IPS-15b (cell line): Measurements from ENCODE around the gene ITPRIP.

Experiments
- H3K27me3 ChIP-seq: one replicate; pipeline ENCODE4 v1.6.1; 2013; ENCODE audit warnings: low read length; ENCODE audit not compliant: control insufficient read depth, insufficient read depth
- H3K36me3 ChIP-seq: one replicate; pipeline ENCODE4 v1.6.1; 2013; ENCODE audit warnings: low read length; ENCODE audit not compliant: control insufficient read depth, insufficient read depth
- H3K4me1 ChIP-seq: one replicate; pipeline ENCODE4 v1.6.1; 2013; ENCODE audit warnings: mild to moderate bottlenecking, low read length; ENCODE audit not compliant: control insufficient read depth, insufficient read depth
- H3K4me3 ChIP-seq: one replicate; pipeline ENCODE4 v1.5.1; 2013; ENCODE audit warnings: low read depth, low read length
- H3K9ac ChIP-seq: one replicate; pipeline ENCODE4 v1.6.1; 2013; ENCODE audit warnings: low read depth, mild to moderate bottlenecking, low read length
- H3K9me3 ChIP-seq: one replicate; pipeline ENCODE4 v1.6.1; 2013; ENCODE audit warnings: mild to moderate bottlenecking, low read length; ENCODE audit not compliant: control insufficient read depth, insufficient read depth

ITPRIP gene, protein sequence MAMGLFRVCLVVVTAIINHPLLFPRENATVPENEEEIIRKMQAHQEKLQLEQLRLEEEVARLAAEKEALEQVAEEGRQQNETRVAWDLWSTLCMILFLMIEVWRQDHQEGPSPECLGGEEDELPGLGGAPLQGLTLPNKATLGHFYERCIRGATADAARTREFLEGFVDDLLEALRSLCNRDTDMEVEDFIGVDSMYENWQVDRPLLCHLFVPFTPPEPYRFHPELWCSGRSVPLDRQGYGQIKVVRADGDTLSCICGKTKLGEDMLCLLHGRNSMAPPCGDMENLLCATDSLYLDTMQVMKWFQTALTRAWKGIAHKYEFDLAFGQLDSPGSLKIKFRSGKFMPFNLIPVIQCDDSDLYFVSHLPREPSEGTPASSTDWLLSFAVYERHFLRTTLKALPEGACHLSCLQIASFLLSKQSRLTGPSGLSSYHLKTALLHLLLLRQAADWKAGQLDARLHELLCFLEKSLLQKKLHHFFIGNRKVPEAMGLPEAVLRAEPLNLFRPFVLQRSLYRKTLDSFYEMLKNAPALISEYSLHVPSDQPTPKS

DNA sequence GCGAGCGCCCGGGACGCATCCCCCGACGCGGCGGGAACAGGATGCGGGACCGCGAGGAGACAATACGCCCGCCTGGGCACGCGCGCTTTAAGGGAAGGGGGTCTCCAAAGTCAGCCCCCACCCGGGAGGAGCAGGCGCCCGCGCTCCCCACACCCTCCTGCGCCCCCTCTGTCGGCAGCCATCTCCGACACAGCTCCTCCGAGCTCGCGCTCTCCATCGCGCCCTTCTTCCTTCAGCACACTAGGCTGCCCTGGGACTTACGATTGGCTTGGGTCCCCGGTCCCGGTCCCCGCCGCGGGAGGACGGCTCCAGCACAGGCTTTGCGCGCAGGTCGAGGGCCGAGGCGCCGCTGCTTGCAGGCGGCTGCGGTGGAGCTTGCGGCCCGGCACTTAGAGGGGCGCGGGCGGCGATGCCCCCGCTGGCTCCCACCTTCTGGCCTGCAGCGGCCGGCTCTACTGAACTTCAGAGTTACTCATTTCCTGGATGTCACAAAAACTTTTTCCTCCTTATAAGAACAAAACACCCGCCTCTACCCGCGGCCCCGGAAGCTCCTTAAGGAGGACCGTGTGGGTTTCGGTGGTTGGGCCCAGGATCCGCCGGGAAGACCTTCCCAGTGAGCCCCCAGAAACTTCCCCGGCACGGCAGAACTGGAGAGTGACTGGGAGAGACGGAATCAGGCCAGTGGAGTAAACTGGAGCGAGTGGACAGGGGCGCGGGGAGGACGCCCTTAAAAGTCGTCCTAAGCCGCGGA, at the start of gene ITPRIP:
TSS of gene ITPRIP (minus strand) at position 481 of the 751 bp plus-strand sequence. CDS start 22,414 bp downstream, outside the sequence.
- Histone ChIP-seq H3K9ac (peak within 1 kb of the TSS; percentile 80), H3K4me1 (peaks cover 10% of the 10 kb centered on the region), H3K27me3 (peaks cover 13% of the 10 kb centered on the region), H3K9me3 (no peaks in the 10 kb centered on the region), H3K36me3 (no peaks in the 10 kb centered on the region), H3K4me3 (peak within 1 kb of the TSS; percentile 82)

DNA sequence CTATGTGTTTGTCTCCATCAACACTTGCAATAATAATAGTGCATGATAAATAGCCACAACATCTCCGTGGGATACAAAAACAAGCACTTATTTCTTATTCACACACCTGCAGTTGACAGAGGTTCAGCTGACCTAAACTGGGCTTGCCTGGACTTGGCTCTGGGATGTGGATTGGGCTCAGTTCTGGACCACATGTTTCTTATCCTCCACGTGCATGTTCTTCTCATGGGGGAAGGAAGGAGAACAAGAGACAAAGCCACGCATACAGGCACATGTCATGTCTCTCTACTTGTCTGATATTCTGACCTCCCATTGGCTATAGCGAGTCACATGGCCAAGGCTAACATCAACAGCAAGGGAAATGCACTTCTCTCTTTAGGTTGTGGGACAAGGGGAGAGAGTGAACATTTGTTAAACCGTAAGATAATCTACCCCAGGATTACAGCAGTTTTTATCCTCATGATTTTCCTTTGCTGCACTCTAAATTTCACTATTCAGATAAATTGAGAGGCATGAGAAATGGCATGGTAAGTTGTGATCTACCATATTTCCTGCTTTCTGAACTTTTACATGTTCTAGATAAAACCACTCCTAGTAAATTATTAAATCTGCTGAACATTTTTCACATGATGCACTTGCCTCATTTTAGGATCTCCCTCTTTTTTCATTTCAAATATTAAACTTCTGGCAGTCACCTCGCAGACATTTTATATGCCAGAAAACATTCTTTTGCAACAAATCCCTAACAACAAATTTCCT, 49.0 kb upstream of the ITPRIP start:
- Histone ChIP-seq H3K4me1 (no peaks in the 10 kb centered on the region), H3K9me3 (no peaks in the 10 kb centered on the region), H3K27me3 (no peaks in the 10 kb centered on the region), H3K36me3 (no peaks in the 10 kb centered on the region), H3K9ac (no peak overlapping the region), H3K4me3 (no peak overlapping the region)

DNA sequence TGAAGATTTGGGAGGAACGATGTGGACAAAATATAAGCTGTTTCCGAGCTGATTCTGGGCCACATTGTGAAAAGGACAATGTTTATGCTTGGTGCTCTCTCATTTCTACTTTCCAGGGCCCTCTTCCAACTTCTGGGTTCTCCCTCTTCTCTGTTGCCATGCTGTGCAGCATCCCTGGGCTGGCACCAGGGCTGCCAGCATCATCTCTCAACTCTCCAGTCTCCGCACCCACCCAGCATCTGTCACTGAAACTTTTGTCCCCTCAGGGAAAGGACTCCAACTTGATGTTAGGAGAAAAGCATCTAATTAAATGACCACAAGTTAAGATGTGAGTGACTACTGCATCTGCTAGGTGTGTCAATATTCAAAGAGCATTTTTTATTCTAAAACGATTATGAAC, 42.1 kb upstream of the ITPRIP start:
- Histone ChIP-seq H3K9me3 (no peaks in the 10 kb centered on the region), H3K9ac (no peak overlapping the region), H3K4me3 (no peak overlapping the region), H3K36me3 (no peaks in the 10 kb centered on the region), H3K27me3 (no peaks in the 10 kb centered on the region), H3K4me1 (peaks cover 7% of the 10 kb centered on the region)

DNA sequence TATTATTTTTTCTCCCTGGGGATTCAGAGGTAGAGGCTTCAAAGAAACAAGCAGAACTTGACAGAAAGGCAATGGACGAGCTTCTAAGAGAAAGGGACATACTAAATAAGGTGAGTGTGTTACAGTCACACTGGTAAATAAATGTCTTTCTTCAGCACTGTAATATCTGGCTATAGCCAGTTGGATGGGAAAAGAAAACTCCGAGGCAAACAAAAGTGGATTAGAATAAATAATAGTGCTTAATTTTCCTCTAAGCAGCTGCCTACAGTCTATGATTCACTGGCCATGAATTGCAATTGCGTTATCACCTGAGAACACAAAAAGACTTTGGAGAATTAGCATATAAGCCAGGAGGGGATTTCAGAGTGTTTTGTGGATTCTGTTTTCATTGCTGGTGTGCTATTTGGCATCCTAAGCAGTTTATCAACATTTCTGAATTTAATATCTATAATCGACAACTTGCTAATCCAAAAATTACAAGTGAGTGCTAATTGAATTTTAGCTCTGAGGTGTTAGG, 38.6 kb upstream of the ITPRIP start:
- H3K9me3 ChIP-seq = no peaks in the 10 kb centered on the region
- peaks cover 7% of the 10 kb centered on the region for H3K4me1 ChIP-seq
- no peaks in the 10 kb centered on the region for H3K27me3 ChIP-seq
- no peak overlapping the region for H3K4me3 ChIP-seq
- H3K36me3 ChIP-seq = no peaks in the 10 kb centered on the region
- no peak overlapping the region for H3K9ac ChIP-seq

DNA sequence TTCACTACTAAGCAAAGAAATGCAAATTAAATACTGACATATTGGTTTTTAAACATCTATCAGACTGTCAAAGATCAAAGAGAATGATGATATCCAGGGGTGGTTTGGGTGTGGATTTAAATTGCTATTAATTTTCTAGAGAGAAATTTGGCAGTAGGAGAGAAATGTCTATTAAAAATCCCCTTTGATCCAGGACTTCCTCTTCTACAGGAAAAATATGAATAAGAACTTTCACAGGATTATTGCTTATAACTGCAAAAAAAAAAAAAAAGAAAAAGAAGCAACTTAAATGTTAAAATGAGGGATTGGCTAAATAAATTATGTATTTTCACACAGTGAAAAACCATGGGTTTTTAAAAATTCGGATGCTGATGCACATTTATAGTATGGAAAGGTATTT, 36.3 kb upstream of the ITPRIP start:
- H3K27me3 ChIP-seq = no peaks in the 10 kb centered on the region
- no peak overlapping the region for H3K9ac ChIP-seq
- no peaks in the 10 kb centered on the region for H3K36me3 ChIP-seq

DNA sequence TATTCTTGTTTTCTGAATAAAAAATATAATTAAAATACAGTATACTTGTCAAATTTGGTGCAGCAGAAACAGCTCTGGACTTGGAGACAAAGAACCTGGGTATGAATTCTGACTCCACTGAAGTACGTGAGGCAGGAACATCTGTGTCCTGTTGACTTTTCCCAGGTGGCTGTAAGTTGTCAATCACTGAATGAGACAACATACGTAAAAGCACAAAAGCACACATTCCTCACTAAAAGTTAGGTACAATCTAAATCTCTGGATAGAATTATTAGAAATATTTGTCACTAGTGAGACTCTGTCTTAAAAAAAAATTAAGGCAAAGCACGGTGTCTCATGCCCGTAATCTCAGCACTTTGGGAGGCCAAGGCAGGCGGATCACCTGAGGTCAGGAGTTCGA, 33.5 kb upstream of the ITPRIP start:
- H3K4me3 ChIP-seq = no peak overlapping the region
- H3K9me3 ChIP-seq = no peaks in the 10 kb centered on the region
- H3K27me3 ChIP-seq = no peaks in the 10 kb centered on the region

More for the DNA sequence above, 36.3 kb upstream of the ITPRIP start:
- H3K9me3 ChIP-seq = no peaks in the 10 kb centered on the region
- peaks cover 7% of the 10 kb centered on the region for H3K4me1 ChIP-seq
- H3K4me3 ChIP-seq = no peak overlapping the region

DNA sequence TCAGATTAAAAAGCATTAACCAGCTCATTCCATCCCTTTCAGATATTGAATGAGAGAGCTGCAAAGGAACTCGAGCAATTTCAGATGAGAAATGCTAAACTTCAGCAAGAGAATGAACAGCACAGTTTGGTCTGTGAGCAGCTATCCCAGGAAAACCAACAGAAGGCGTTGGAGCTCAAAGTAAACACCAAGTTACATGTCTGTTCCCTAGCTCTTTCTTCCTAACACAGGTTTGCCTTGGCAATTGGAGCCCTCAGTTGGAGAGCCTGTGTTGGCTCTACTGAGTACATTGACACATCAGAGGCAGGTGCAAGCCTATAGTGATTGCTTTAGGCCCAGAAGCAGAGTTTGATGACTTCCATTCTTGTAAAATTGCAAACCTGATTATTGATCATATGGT, 30.1 kb upstream of the ITPRIP start:
- H3K27me3 ChIP-seq = no peaks in the 10 kb centered on the region
- H3K9me3 ChIP-seq = no peaks in the 10 kb centered on the region
- H3K9ac ChIP-seq = no peak overlapping the region
- no peaks in the 10 kb centered on the region for H3K36me3 ChIP-seq
- H3K4me3 ChIP-seq = no peak overlapping the region
- H3K4me1 ChIP-seq = peaks cover 3% of the 10 kb centered on the region

More for the DNA sequence above, 33.5 kb upstream of the ITPRIP start:
- H3K36me3 ChIP-seq = no peaks in the 10 kb centered on the region
- peaks cover 4% of the 10 kb centered on the region for H3K4me1 ChIP-seq
- H3K9ac ChIP-seq = no peak overlapping the region

DNA sequence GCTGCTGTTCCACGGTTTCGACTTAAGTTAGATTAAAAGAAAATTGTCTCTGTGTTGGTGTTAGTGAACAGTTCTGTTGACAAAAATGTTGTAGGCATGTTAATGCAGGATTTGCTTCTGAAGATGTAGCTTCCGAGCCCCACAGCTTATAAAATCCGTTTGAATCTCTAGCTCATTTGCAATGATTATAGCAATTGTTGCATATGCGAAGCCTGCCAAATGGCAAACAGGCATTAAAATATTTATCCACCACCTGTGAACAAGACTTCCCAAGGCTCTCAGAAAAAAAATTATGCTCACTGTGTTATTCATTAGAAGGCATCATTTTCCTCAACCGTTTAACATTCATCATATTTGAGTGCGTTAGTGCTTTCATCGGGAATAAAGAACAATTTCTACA, 29.6 kb upstream of the ITPRIP start:
- Histone ChIP-seq H3K36me3 (no peaks in the 10 kb centered on the region), H3K9ac (no peak overlapping the region), H3K9me3 (no peaks in the 10 kb centered on the region), H3K27me3 (no peaks in the 10 kb centered on the region), H3K4me1 (peaks cover 3% of the 10 kb centered on the region), H3K4me3 (no peak overlapping the region)

DNA sequence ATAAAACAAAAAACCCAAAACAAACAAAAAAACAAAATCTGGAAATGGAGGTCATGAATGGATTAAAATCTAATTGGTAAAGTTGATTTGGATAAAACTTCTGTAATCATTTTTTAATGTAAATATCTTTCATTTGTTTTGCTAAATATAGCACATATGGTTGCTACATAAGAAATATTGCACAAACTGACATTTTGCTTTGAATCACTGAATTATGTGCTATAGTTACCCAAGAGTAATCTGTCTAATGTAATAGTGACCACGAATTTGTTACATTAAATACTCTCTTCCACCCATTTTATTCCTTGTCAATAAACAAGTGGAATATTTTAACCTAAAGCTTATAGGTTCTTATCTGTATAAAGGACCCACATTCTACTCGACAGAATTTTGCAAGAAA, 21.5 kb upstream of the ITPRIP start:
- H3K9ac ChIP-seq = no peak overlapping the region
- no peaks in the 10 kb centered on the region for H3K4me1 ChIP-seq
- no peaks in the 10 kb centered on the region for H3K36me3 ChIP-seq
- H3K4me3 ChIP-seq = no peak overlapping the region
- H3K9me3 ChIP-seq = no peaks in the 10 kb centered on the region
- peaks cover 13% of the 10 kb centered on the region for H3K27me3 ChIP-seq

DNA sequence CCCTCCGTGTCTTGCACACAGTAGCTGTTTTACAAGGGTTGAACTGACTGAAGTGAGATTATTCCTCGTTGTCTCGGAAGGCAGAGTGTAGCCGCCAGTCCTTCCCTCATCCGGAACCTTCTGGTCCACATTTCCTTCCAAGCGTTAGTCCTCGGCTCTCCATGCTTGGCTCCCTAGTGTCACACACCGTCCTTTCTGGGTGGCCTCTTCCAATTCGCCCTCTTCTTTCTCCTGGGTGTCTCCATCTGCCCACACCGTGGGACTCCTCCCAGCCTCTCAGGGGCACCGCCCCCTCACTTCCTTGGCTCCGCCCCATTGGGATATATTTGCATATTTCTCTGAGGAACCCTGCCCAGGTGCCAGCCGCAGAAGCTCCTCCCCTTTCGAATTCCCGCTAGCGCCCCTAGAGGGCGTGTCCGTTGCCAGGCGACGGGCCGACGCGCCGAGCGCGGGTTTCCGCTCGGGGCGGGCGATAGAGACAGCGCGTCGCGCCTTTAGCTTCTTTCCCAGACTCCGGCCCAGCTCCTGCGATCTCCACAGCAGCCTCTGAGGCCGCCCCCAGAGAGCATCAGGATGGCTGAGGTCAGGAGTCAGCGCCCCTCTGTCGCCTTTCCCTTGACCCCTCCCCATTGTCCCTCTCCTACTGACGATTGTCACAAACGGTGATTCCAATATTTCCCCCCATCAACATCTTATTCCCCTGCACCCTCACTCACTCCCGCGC, 15.2 kb upstream of the ITPRIP start, which contains the start of gene CFAP58:
TSS of gene CFAP58 (plus strand) at position 509 of the 724 bp plus-strand sequence. CDS start at position 574, 65 bp downstream.
- no peaks in the 10 kb centered on the region for H3K36me3 ChIP-seq
- H3K9me3 ChIP-seq = no peaks in the 10 kb centered on the region
- H3K27me3 ChIP-seq = peaks cover 43% of the 10 kb centered on the region
- no peak within 1 kb of the TSS for H3K9ac ChIP-seq
- H3K4me3 ChIP-seq = peak within 1 kb of the TSS; percentile 84
- peaks cover 10% of the 10 kb centered on the region for H3K4me1 ChIP-seq
